NCI-H1092 treated with DMSO at 0.1 percent for 48 hours (cell line): Measurements from ENCODE around the gene HMX1.

Experiments used
- DNase-seq: peaks from one replicate; lab custom pipeline; 2025; lab: John Stamatoyannopoulos, UW

HMX1 gene

DNA sequence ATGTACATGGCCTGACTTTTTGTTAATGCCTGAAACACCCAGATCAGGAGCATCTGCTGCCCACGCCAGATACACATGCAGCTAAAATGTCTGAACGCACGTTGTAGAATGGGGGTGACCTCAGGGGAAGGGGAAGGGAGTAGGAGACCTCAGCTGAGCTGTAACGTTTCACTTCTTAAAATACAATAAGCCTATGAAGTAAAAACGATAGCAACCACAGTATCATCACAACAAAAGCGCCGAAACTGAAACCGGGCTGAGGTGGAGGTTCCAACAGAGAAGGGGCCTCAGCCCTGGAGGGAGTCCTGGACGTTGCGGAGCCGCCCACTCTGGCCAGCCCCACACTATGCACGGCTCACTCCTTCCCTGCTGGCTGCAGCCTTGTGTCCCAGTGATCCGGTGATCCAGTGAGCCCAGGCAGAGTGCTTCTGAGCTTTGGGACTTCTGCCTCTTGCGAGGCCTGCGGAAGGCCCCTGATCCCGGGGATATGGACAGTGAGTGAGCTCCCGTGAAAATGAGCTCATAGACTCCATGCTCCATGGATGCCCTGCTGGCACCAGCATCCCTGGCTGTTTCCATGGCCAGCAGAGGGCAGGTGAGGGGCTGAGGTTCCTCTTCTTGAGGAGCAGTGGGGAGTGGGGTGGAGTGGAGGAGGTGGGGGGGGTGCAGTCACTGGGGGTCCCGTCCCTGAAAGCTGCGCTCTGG, 52.0 kb downstream of the HMX1 start:
- DNase-seq: no peak

DNA sequence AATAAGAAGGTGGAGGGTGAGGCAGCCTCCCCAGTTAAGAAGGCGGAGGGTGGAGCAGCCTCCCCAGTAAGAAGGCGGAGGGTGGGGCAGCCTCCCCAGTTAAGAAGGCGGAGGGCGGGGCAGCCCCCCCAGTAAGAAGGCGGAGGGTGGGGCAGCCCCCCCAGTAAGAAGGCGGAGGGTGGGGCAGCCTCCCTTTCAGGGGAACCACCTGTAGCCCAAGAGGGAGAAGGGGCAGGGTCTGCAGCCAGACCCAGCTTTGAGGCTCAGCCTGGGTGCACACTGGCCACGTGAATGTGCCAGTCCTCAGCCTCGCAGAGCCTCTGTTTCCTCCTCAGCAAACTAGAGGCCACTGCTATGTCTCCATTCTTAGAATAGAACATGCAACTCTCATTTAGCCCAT, 52.6 kb downstream of the HMX1 start:
- no peak for DNase-seq

DNA sequence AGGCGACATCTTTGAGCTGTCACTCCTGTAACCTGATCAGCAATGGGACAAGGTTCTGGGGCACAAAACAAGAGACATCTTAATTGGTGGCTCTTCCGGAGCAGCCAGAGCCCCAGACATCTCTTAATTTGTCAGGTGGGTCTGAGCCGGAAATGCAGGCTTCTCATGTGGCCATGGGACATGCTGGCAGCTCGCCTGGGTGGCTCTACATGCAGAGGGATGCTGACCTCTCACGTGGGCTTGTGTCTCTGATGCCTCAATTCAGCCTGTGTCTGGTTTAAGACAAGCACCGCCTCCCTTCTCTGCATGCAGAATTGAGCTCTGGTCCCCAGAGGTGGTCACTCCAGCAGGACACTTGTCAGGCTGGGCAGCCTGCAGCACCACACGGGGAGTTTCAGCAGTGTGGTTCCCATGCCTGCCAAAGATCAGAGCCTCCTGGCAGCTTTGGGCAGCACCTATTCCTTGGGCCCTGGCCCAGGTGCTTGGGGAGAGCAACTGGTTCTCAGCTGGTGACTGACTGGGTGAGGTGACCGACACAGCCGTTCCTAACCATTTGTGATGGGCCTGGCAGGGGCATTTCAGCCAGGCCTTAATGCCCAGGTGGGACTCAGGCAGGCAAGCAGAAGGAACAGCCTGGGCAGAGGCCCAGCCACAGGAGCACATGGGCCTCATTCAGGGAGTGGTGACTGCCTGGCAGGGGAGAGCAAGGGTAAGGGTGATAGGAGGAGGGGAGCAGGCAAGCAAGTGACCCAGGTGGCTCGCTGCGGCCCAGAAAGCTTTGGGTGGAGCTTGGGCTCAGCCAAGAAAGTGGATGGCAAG, 53.4 kb downstream of the HMX1 start:
- DNase-seq: no peak

DNA sequence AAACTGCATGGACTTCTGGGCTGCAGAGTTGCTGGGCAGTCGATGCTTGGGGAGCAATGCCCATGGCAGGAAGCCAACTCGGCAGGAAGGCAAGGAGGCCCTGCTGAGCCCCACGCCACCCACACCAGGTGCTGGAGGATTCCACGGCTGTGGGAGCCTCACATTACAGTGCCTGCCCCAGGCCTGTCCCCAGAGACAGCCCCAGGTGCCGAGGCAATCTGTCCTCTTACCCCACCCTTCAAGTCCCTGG, 53.9 kb downstream of the HMX1 start:
- no peak for DNase-seq

DNA sequence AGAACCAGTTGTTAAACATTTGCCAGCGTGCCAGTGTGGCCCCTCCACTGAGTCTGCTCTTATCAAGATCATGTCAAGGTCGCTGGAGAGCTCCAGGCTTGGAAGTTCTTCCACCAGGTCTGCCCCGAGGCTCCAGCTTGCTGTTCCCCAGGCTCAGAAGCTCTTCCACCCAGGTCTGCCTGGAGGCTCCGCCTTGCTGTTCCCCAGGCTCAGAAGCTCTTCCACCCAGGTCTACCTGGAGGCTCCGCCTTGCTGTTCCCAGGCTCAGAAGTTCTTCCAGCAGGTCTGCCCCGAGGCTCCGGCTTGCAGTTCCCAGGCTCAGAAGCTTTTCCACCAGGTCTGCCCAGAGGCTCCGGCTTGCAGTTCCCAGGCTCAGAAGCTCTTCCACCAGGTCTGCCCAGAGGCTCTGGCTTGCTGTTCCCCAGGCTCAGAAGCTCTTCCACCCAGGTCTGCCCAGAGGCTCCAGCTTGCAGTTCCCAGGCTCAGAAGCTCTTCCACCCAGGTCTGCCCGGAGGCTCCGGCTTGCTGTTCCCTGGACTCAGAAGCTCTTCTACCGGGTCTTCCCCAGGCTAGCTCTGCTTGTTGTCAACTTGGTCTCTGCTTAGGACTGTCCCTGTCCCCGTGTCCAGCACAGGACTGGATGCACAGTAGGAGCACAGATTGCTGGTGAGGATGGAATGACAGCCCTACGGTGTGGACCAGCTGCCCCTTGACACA, 54.4 kb downstream of the HMX1 start:
- DNase-seq: no peak
